ENCODE data around the gene BRAF.
"Not testable (repeated sequence)": the region's sequence is repeated elsewhere in the genome, so short reads cannot be mapped to it uniquely, and the experiment has no call there.

DNA sequence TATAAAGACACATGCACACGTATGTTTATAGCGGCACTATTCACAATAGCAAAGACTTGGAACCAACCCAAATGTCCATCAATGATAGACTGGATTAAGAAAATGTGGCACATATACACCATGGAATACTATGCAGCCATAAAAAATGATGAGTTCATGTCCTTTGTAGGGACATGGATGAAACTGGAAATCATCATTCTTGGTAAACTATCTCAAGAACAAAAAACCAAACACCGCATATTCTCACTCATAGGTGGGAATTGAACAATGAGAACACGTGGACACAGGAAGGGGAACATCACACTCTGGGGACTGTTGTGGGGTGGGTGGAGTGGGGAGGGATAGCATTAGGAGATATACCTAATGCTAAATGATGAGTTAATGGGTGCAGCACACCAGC is 181.5 kb downstream of the BRAF start:
- not testable (repeated sequence) for TF ChIP-seq POLR2A (IDR thresholded peaks at IDR 0.05)
- TF ChIP-seq, protein P1, sequence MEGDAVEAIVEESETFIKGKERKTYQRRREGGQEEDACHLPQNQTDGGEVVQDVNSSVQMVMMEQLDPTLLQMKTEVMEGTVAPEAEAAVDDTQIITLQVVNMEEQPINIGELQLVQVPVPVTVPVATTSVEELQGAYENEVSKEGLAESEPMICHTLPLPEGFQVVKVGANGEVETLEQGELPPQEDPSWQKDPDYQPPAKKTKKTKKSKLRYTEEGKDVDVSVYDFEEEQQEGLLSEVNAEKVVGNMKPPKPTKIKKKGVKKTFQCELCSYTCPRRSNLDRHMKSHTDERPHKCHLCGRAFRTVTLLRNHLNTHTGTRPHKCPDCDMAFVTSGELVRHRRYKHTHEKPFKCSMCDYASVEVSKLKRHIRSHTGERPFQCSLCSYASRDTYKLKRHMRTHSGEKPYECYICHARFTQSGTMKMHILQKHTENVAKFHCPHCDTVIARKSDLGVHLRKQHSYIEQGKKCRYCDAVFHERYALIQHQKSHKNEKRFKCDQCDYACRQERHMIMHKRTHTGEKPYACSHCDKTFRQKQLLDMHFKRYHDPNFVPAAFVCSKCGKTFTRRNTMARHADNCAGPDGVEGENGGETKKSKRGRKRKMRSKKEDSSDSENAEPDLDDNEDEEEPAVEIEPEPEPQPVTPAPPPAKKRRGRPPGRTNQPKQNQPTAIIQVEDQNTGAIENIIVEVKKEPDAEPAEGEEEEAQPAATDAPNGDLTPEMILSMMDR (IDR thresholded peaks at IDR 0.05) = not testable (repeated sequence)

Data from right lobe of liver (tissue), 4 donors.